CD1c-positive myeloid dendritic cell (primary cell): ENCODE results near the gene MAGI2.

ENCODE experiments used
- DNase-seq: peaks from one replicate; pipeline ENCODE4 v3.0.0-alpha.2; 2016; ENCODE audit errors: extremely low spot score

MAGI2 gene

GRCh38 chr7:78420001-78420400, 1033.5 kb downstream of the MAGI2 start:
- no peak for DNase-seq

GRCh38 chr7:78417180-78417853, 1036.2 kb downstream of the MAGI2 start:
- no peak for DNase-seq

DNA sequence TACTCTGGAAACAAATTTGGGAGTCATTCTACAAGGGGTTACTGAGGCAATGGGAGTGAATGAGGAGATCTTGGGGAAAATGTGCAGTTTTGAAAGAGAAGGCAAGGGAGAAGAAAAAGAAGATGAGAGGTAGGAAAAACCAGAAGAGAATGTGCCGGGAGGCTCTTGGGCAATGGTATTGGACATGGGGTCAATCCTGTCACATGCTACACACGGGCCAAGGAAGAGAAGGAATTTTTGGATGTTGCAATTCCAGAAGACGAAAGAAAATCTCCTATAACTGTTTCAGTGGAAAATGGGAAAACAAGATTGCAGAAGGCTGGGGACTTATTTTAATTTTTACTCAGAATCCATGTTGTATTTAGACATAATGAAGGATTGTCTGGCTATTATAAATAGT, 1039.9 kb downstream of the MAGI2 start:
- no peak for DNase-seq

- no peak for DNase-seq
Measured at GRCh38 chr7:78412216-78412858, 1041.1 kb downstream of the MAGI2 start.

- DNase-seq = no peak
Measured at GRCh38 chr7:78407031-78407430, 1046.4 kb downstream of the MAGI2 start.

GRCh38 chr7:78406531-78406930, 1046.9 kb downstream of the MAGI2 start:
- DNase-seq = no peak

- no peak for DNase-seq
Measured at GRCh38 chr7:78402096-78402495, 1051.4 kb downstream of the MAGI2 start.

DNA sequence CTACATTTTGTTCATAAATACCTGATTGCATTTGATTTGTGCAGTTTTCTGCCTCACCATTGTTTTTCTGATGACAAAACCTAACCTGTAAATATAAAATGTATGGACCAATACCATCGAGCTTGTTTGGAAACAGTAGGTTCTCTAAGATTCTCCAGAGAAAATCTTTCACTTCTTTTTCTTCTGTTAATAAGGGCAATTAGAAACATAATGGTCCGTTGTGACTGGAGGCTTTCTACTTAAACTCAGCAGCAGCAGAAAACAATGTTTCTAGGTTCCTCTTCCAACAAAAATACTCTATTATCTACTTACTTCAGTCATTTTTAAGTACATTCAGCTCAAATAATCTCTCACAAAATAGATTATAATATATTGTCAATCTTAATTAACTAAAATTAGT, 1053.4 kb downstream of the MAGI2 start:
- DNase-seq = no peak

DNA sequence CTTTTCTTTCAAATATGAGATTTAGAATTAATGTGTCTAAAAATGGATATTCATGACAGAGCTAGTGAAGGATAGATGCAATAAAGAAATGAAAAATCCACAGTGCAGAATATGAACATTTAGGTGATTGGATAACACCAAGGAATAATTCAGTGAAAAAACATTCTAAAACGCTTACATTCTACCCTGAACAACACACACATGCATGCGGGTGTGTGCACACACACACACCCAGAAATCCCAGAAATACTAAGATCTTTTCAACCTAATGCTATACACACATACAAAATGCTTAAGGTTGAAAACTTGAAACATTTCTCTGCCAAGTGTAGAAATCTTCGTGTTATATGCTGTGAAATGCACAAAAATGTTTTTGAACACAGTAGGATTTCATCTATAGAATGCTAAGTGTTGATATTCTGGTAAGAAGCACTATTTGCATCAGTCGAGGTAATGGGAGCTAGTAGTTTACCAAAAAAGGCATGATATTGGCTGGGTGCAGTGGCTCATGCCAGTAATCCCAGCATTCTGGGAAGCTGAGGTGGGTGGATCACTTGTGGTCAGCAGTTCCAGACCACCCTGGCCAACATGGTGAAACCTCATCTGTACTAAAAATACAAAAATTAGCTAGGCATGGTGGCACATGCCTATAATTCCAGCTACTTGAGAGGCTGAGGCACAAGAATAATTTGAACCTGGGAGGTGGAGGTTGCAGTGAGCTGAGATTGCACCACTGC, 1054.3 kb downstream of the MAGI2 start:
- DNase-seq = no peak

DNA sequence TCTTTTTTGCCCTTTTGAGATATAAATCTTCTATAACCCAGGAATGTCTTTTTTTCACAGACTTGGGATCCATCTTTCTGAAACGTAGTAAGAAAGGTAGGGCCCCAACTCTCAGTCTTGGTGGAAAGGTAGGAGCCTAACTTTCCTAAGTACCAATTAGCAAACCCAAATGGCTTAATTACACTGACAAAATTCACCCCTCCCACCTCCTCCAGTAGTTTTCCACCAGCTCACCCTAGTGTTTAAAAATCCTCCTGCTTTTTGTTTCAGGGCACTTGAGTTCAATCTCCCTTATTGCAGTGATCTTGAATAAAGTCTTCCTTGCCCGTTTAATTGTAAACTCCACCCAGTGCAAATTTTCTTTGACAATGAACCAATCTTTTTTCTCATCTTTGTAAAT, 1054.9 kb downstream of the MAGI2 start:
- DNase-seq = no peak

DNA sequence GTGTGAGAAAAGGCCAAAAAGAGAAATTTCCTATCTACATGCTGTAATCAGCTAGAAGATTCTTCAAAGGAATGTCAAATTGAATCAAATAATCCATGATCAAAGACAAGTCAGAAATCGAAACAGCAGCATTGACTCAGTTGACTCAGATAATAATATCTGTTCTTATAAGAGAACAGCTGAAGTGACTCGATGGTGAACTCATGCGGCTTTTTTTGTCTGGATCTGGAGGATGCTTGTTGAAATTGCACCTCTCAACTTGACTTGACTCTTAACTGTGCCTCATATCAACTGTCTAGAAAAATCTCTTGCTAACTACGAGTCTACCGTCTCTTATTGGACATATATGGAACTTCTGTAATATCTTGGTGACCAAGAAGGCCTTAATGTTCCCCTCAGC, 1055.4 kb downstream of the MAGI2 start:
- DNase-seq = no peak

DNA sequence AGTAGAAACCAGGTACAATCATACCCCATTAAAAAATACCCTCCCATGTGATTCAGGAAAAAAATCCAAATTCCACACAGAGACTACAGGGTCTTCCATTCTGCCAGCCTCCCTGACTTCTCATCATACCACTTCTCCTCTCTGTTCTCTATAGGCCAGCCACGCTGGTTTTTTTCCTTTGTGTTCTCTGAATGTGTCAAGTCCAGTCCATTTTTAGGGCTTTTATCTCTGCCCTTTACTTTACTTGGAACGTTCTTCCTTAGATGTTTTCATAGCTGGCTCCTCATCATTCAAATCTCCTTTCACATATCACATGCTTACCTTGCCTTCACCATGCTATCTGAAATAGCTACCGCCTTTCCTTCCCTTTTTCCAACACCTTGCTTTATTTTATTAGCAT, 1057.3 kb downstream of the MAGI2 start:
- no peak for DNase-seq

DNA sequence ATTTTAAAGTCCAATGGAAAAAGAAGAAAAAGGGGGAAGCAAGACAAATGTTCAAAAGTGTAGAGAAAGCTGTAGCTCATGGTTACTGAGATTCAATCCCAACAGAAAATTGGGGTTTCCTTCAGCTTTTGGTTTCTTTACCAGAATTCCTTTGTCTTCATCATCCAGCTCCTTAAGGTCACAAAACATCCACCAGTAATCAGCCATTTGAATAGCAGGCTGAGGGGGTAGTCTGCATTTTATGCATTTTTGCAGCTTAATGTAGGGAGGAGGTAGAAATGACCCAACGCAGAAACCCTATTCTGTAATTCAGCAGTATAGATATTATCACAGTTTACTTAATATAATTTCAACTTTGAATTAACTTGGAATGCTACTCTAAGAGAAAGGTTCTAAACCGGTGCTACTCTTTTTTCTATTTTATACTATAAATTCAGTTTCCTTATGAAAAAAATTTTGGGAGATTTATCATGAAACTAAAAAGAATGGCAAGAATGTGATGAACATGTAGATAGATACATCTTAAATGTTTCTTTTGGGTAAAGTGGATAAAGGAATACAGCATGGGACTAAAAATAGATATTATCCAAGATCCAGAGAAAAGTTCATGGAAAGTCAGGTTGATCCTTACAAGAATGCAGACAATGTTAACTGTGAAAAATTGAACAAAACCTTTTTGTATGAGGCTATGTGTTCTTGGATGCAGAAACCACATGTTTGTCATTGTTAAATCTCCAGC, 1058.0 kb downstream of the MAGI2 start:
- no peak for DNase-seq

DNA sequence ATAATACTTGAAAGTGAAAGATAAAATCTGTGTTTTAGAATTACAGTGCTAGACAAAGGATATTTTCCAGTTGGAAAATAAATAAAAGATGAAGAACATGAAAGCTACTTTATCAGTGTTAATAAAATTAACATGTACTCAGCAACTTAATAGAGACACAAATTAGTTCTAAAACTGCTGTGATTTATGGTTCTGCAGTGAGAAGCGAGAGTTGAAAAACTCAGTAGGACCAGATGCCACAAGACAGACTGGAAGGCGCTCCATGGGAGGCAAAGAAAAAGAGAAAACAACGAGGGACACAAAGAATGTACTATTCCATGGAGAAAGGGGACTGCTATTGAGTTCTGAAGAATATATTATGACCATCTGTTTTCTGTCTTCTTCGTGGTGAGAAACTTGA, 1064.4 kb downstream of the MAGI2 start:
- no peak for DNase-seq

DNA sequence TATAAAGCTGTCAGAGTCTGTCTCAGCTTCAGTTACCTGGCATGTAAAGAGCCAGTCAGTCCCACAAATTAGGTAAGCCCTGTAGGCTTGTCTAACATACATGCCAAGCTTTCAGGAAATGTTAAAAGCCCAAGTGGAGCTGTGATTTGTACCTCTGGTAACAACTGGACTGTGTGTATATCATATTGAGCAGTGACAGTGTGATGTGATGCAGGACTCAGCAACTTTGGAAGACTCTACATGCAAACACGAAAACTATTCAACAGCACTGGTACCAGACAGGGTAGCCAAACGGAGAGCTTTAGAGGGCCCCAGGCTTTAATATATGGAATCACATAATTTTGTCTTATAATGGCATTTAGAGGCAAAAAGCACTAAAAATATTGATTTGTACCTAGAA, 1066.9 kb downstream of the MAGI2 start:
- DNase-seq = no peak

DNA sequence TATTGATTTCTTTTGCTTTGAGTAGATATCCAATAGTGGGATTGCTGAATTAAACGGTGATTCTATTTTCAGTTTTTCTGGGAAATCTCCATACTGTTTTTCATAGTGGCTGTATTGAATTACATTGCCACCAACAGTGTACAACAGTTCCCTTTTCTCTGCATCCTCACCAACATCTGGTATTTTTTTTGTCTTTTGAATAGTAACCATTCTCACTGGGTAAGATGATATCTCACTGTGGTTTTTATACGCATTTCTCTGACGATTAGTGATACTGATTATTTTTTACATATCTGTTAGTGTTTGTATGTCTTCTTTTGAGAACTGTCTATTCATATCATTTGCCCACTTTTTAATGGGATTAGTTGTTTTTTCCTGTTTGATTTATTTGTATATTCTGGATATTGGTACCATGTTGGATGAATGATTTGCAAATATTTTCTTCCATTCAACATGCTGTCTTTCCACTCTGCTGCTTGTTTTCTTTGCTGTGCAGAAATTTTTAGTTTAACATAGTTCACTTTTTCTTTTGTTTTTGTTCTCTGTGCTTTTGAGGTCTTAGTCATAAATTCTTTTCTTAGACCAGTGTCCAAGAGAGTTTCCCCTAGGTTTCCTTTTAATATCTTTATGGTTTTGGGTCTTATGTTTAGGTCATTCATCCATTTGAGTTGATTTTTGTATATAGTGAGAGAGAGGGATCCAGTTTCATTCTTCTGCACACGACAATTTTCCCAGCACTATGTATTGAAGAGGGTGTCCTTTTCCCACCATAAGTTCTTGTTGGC, 1070.2 kb downstream of the MAGI2 start:
- DNase-seq = no peak

DNA sequence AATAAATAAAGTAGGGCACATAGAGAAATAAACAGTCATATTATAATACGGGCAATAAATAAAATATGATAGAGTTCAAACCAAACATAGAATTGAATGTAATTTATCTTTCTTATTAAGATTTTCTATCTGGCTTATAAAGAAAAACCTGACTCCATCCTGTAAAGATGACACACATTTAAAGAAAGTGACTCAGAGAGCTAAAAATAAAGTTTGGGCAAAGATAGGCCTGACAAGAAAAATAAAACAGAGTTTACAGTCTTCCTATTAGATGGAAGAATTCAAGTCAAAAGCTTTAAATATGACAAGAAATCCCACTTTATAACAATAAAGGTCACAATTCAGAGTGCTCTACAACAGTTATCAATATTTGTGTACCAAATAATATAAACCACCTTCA, 1074.3 kb downstream of the MAGI2 start:
- no peak for DNase-seq

DNA sequence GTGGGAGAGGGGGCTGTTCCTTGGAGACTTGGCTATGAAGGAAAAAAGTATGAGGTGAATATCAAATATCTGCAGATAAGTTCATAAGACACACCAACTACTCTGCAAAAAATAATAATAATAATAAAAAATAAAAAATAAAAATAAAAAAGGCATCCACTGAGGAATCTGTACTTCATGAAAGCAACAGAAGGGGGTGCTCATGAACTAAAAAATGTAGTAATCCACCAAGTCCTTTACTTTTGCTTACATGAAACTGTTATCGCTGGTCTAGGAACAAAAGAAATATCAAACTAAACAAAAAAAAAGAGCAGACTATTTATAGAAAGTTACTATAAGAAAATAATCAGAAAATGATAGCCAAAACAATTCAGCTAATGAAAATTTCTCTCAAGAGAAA, 1075.9 kb downstream of the MAGI2 start:
- DNase-seq = no peak

DNA sequence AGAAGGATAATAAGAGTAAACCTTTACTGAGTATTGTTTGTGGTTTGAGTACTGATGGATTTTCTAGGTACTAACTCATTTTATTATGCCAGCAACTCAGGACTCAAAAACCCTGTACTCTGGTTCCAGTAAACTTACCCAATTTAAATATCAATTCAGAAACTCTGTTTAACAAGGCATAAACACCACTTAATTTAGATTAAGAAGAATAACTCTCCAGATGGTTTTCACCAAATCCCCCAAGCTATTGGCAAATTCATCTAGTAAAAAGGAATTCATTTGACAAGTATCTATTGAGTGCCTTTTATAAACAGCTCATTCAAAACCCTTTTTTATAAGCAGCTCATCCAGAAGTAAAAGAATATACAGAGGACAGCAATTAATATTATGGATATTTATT, 1082.5 kb downstream of the MAGI2 start:
- DNase-seq = no peak

GRCh38 chr7:78368771-78369170, 1084.7 kb downstream of the MAGI2 start:
- no peak for DNase-seq

- no peak for DNase-seq
Measured at GRCh38 chr7:78367280-78367773, 1086.1 kb downstream of the MAGI2 start.
